T47D (cell line): Measurements from ENCODE around the gene KYNU.
A peak's percentile ranks its signal among the peaks of the same experiment; 100 is the strongest.

Experiments used
- DNase-seq, 2 experiments: peaks; one replicate each; pipeline versions ENCODE4 v3.0.0 to v3.0.0-alpha.2; 2011 to 2012; ENCODE audit warnings: low read depth in 1 of 2, low spot score in 1 of 2
- JUND ChIP-seq: IDR thresholded peaks from 2 replicates; pipeline ENCODE4 v1.6.1; 2012; ENCODE audit warnings: low read depth
- in situ Hi-C: cut with HindIII; loops from 2 replicates; pipeline ENCODE4 v1.10.0; 2016; ENCODE audit warnings: low sequenced_read_pairs, low pct_unique_long_range_greater_than_20kb

Gene KYNU

GRCh38 chr2:142961202-142961601 is 83.7 kb downstream of the KYNU start:
- DNase-seq: no peak
- in situ Hi-C loops: no loop called here
- no peak for TF ChIP-seq JUND

DNA sequence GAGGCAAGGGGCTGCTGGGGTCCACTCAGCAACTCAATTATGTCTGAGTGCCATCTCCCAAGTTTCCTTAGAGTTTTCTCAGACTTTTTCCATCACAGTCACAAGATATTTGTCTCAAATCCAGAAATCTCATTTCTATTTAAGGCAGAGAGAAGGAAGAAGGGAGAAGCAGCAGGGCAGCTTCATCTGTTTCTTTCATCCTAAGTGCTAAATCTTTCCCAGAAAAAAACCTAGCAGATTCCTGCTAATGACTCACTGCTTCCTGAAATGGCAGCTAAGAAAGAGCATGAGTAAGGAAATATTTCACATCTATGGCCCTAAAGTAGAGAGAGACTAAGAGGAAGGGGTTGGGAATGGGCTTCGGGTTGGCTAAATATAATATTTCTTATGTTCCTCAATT is 88.0 kb downstream of the KYNU start:
- DNase-seq: no peak
- in situ Hi-C loops: no loop called here
- TF ChIP-seq JUND: no peak

DNA sequence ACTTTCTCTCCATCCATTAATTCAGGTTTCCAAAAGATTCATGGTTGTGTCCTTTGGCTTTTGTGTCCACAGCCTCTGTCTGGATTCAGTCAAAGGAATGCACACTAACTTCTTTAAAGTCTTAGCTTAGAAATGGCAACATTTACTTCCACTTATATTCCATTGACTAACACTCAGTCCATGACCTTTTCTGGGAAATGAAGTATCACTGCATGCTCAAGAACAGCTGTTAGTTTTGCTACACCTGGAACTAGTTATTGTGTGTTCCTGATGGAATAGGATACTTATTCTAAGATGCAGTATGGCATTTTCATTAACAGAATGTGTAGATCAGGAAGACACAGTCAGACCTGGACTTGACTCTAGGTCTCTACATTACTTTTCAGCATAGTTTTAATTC is 88.8 kb downstream of the KYNU start:
- in situ Hi-C loops: no loop called here
- no peak for DNase-seq
- no peak for TF ChIP-seq JUND

GRCh38 chr2:142967060-142967459 is 89.6 kb downstream of the KYNU start:
- DNase-seq: no peak
- TF ChIP-seq JUND: no peak
- in situ Hi-C loops: no loop called here

DNA sequence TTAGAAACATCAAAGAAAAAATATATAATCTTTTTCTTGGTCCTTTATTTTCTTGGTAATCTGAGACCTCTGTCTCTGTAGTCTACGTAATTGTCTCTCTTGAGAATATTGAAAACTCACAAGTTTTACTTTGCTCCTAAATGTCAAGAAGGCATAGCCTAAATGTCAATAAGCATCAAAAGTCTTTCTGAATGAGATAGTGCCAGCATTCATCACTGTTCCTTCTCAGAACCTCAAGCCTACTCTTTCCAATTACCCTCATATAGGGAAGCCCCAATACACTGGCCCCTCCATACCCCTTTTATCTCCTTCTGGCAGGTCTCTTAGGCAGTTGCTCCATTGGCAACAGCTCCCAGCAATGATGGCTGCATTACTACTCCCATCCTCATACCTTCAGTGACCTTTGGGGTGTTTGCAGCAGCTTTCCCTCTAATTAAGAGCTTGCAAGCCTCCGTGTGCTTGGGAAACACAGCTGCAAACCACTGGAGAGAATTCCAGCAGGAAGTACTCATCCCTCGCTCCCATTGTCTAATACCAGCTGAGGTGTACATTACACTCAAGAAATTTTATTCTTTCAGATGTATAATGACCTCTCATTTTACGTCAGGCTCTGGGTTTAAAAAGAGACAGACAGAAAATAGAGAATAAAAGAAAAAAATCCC is 95.8 kb downstream of the KYNU start:
- TF ChIP-seq JUND: no peak
- no peak for DNase-seq
- in situ Hi-C loops: no loop called here

GRCh38 chr2:142973822-142974207 is 96.4 kb downstream of the KYNU start:
- in situ Hi-C loops: no loop called here
- TF ChIP-seq JUND: no peak
- no peak for DNase-seq

- in situ Hi-C loops: no loop called here
- DNase-seq: peak in 1 of 2 experiments; percentile 80
- peak; percentile 48; the same call in 1 of the 2 replicates for TF ChIP-seq JUND
These were observed 97.0 kb downstream of the KYNU start for GRCh38 chr2:142974288-142975024.

- DNase-seq: no peak
- in situ Hi-C loops: no loop called here
These were observed 97.8 kb downstream of the KYNU start for GRCh38 chr2:142975239-142975638.

GRCh38 chr2:142980246-142981068 is 103.0 kb downstream of the KYNU start:
- TF ChIP-seq JUND: no peak
- in situ Hi-C loops: no loop called here
- peak in 1 of 2 experiments; percentile 61 for DNase-seq

More at GRCh38 chr2:142975239-142975638, 97.8 kb downstream of the KYNU start:
- no peak for TF ChIP-seq JUND

DNA sequence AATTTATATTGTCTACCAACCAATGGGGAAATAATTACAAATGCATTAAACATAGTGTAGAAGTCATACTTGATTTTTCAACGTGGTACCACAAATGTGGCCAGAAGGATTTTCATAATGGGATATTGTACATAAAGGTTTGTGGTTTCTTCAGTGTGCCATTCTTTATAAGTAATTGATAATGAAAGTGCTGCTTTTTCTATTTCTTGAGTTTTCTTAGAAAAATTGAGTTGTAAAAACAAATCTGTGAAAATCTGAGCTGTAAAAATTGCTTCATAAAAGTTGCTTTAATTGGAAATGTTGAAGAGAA is 103.6 kb downstream of the KYNU start:
- DNase-seq: no peak
- in situ Hi-C loops: no loop called here
- no peak for TF ChIP-seq JUND

DNA sequence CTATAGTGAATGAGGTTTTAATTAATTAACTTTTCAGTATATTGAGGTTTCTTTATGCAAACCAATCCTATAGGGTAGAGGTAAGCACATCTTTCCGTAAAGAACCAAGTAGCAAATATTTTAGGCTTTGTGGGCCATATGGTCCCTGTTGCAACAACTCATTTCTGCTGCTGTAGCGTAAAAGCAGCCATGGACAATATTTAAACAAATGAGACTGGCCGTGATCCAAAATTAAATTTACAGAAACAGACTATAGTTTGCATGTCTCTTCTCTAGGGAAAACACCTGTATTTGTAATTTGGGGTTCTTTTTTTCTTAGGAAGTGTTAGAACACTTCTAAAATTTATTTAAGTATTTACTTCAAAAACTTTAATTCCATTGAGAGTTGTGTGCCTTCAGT is 104.3 kb downstream of the KYNU start:
- no peak for DNase-seq
- no peak for TF ChIP-seq JUND
- in situ Hi-C loops: no loop called here

- TF ChIP-seq JUND: no peak
- DNase-seq: no peak
- in situ Hi-C loops: no loop called here
These were observed 105.7 kb downstream of the KYNU start for GRCh38 chr2:142983174-142983573.

- TF ChIP-seq JUND: no peak
- in situ Hi-C loops: no loop called here
- no peak for DNase-seq
These were observed 107.2 kb downstream of the KYNU start for GRCh38 chr2:142984657-142985056.

GRCh38 chr2:142987044-142987443 is 109.6 kb downstream of the KYNU start:
- DNase-seq: no peak
- in situ Hi-C loops: no loop called here
- TF ChIP-seq JUND: no peak
